SK-N-SH (cell line): ENCODE results near the gene CHST9. TPM values are rescaled to one million over a fixed set of nuclear protein-coding genes. Genes with fewer than 3 reads are reported as not detected.

Experiments used
- CTCF ChIA-PET: fragments of 300-600, 350-600 bp; formaldehyde crosslinking; extraction: SDS; loops from one replicate; lab custom pipeline; 2021; lab: Yijun Ruan, JAX
- POLR2A ChIA-PET: fragments of 350-600 bp; sonication (Branson Sonifier 250); formaldehyde crosslinking; extraction: SDS; loops from one replicate; lab custom pipeline; 2020; ENCODE audit warnings: antibody characterized with exemption, inconsistent platforms; lab: Yijun Ruan, JAX
- DNase-seq: peaks from one replicate; pipeline ENCODE4 v3.0.0; 2012
- H2AFZ ChIP-seq: fragments of 200-600 bp; sonication (generic); 2 replicates; pipeline ENCODE4 v1.8.1; 2016; ENCODE audit warnings: antibody characterized with exemption, mild to moderate bottlenecking, low read depth
- H3F3A ChIP-seq: fragments of 200-600 bp; sonication (generic); replicated peaks from 2 replicates; pipeline ENCODE3; 2016; ENCODE audit warnings: antibody characterized with exemption, mild to moderate bottlenecking; ENCODE audit not compliant: insufficient read depth
- H3K27ac ChIP-seq, 2 experiments: fragments of 200-500 bp in 1 of 2; fragments of 200-600 bp in 1 of 2; sonication (Bioruptor generic) in 1 of 2; sonication (generic), shearing (Covaris generic) in 1 of 2; 2 replicates each; pipeline versions ENCODE4 v1.5.1 to v1.6.1; 2014 to 2016; ENCODE audit warnings: low read depth in 2 of 2, inconsistent platforms in 1 of 2, low read length in 1 of 2, mild to moderate bottlenecking in 1 of 2, mixed read lengths in 1 of 2
- H3K27me3 ChIP-seq: fragments of 200-600 bp; sonication (generic), shearing (Covaris generic); 2 replicates; pipeline ENCODE4 v1.6.1; 2016; ENCODE audit warnings: mixed run types; ENCODE audit not compliant: insufficient read depth
- H3K36me3 ChIP-seq, 2 experiments: fragments of 200-500 bp in 1 of 2; fragments of 200-600 bp in 1 of 2; sonication (Bioruptor generic) in 1 of 2; sonication (generic) in 1 of 2; replicated peaks in 1 of 2; 2 replicates each; pipeline versions ENCODE3 to v1.5.1; 2014 to 2016; ENCODE audit warnings: low read length in 1 of 2, mild to moderate bottlenecking in 1 of 2; ENCODE audit not compliant: insufficient read depth in 2 of 2, control insufficient read depth in 1 of 2
- H3K4me1 ChIP-seq, 2 experiments: fragments of 200-500 bp in 1 of 2; fragments of 200-600 bp in 1 of 2; sonication (Bioruptor generic) in 1 of 2; sonication (generic), shearing (Covaris generic) in 1 of 2; 2 replicates each; pipeline versions ENCODE4 v1.5.1 to v1.6.1; 2014 to 2016; ENCODE audit warnings: low read depth in 1 of 2, low read length in 1 of 2, mixed run types in 1 of 2; ENCODE audit not compliant: insufficient read depth in 2 of 2, control insufficient read depth in 1 of 2
- H3K4me2 ChIP-seq: fragments of 200-600 bp; sonication (generic), shearing (Covaris generic); 2 replicates; pipeline ENCODE4 v1.6.1; 2017; ENCODE audit warnings: mixed run types
- H3K4me3 ChIP-seq, 2 experiments: fragments of 200-500 bp in 1 of 2; fragments of 200-600 bp in 1 of 2; sonication (Bioruptor generic) in 1 of 2; sonication (generic), shearing (Covaris generic) in 1 of 2; 2 replicates each; pipeline versions ENCODE4 v1.5.1 to v1.8.1; 2014 to 2016; ENCODE audit warnings: low read depth in 2 of 2, inconsistent platforms in 1 of 2, low read length in 1 of 2, mild to moderate bottlenecking in 1 of 2, mixed read lengths in 1 of 2, moderate library complexity in 1 of 2
- H3K79me2 ChIP-seq: fragments of 200-600 bp; sonication (generic); 2 replicates; pipeline ENCODE4 v1.8.1; 2017; ENCODE audit warnings: mild to moderate bottlenecking; ENCODE audit not compliant: insufficient read depth
- H3K9ac ChIP-seq: fragments of 200-600 bp; sonication (generic); 2 replicates; pipeline ENCODE4 v1.6.1; 2017; ENCODE audit warnings: mixed run types
- H3K9me2 ChIP-seq: fragments of 200-600 bp; sonication (generic); 2 replicates; pipeline ENCODE4 v1.6.1; 2017; ENCODE audit warnings: mixed run types
- H3K9me3 ChIP-seq: fragments of 200-600 bp; sonication (generic); 2 replicates; pipeline ENCODE4 v1.6.1; 2017; ENCODE audit warnings: mixed run types, mild to moderate bottlenecking, moderate library complexity
- H4K20me1 ChIP-seq: fragments of 200-600 bp; sonication (generic); 2 replicates; pipeline ENCODE4 v1.6.1; 2017; ENCODE audit warnings: mild to moderate bottlenecking, mixed run types; ENCODE audit not compliant: insufficient read depth
- CHD2 ChIP-seq: fragments of 150-350 bp; IDR thresholded peaks from 2 replicates; pipeline ENCODE4 v1.6.1; 2018; ENCODE audit warnings: low read length; ENCODE audit not compliant: partially characterized antibody
- CTCF ChIP-seq: fragments of 200-600 bp; sonication (generic); IDR thresholded peaks from 2 replicates; pipeline ENCODE4 v1.6.1; 2017; ENCODE audit warnings: antibody characterized with exemption, mild to moderate bottlenecking, moderate library complexity
- FOXJ3 ChIP-seq: sonication (generic); formaldehyde crosslinking; IDR thresholded peaks from 2 replicates; pipeline ENCODE4 v1.5.1; 2020; ENCODE audit warnings: mild to moderate bottlenecking, missing genetic modification reagents
- FOXM1 ChIP-seq: IDR thresholded peaks from 2 replicates; pipeline ENCODE4 v1.4.0; 2012; ENCODE audit warnings: low read depth, mild to moderate bottlenecking
- GATA2 ChIP-seq: sonication (generic); formaldehyde crosslinking; IDR thresholded peaks from 2 replicates; pipeline ENCODE4 v1.5.0; 2020; ENCODE audit warnings: mild to moderate bottlenecking, missing genetic modification reagents
- JUND ChIP-seq: IDR thresholded peaks from 2 replicates; pipeline ENCODE4 v1.4.0; 2012
- MXI1 ChIP-seq: IDR thresholded peaks from 2 replicates; pipeline ENCODE4 v1.6.1; 2012; ENCODE audit warnings: mild to moderate bottlenecking, low read depth, low read length, improper control_type of control experiment
- NRF1 ChIP-seq: IDR thresholded peaks from 2 replicates; pipeline ENCODE4 v1.6.1; 2012; ENCODE audit warnings: low read depth, mild to moderate bottlenecking, low read length
- POLR2AphosphoS5 ChIP-seq: IDR thresholded peaks from 2 replicates; pipeline ENCODE4 v1.6.1; 2012; ENCODE audit warnings: low read depth, low read length
- RCOR1 ChIP-seq: fragments of 150-350 bp; IDR thresholded peaks from 2 replicates; pipeline ENCODE4 v1.6.1; 2017; ENCODE audit warnings: antibody characterized with exemption, low read length
- REST ChIP-seq: IDR thresholded peaks from 2 replicates; pipeline ENCODE4 v1.6.1; 2012; ENCODE audit warnings: mild to moderate bottlenecking, low read depth, low read length, moderate library complexity
- RFX5 ChIP-seq: IDR thresholded peaks from 2 replicates; pipeline ENCODE4 v1.6.1; 2012; ENCODE audit warnings: mild to moderate bottlenecking, improper control_type of control experiment, low read length
- RXRA ChIP-seq: IDR thresholded peaks from 2 replicates; pipeline ENCODE4 v1.4.0; 2012; ENCODE audit warnings: low read depth, mild to moderate bottlenecking, borderline replicate concordance
- SMC3 ChIP-seq: IDR thresholded peaks from 2 replicates; pipeline ENCODE4 v1.6.1; 2012; ENCODE audit warnings: low read depth, low read length, improper control_type of control experiment
- TCF12 ChIP-seq: IDR thresholded peaks from 2 replicates; pipeline ENCODE4 v1.4.0; 2012
- USF1 ChIP-seq: IDR thresholded peaks from 2 replicates; pipeline ENCODE4 v1.4.0; 2012; ENCODE audit warnings: low read depth, borderline replicate concordance
- ZBTB33 ChIP-seq: IDR thresholded peaks from 2 replicates; pipeline ENCODE4 v1.4.0; 2012; ENCODE audit warnings: low read depth, borderline replicate concordance
- WGBS: methylation state at CpG from one replicate; pipeline ENCODE4 v1.1.6; 2017; ENCODE audit warnings: low lambda C conversion rate; 5-methylcytosine and 5-hydroxymethylcytosine counted together
- polyA plus RNA-seq, 3 experiments: library from polyadenylated mRNA; depleted of rRNA; stranded (reverse); fragments of >200 nt; gene quantifications; 2 replicates each; pipeline ENCODE4 v1.2.3, GENCODE V29; 2012

The CHST9 gene
- polyA plus RNA-seq, 1 of the 3 experiments (the other 2 are of a cell fraction): not detected

GRCh38 chr18:27057519-27058234 lies 127.4 kb downstream of the CHST9 start:
- DNase-seq: no peak
- Histone ChIP-seq H3K4me3 (no peak overlapping the region), H2AFZ (no peak overlapping the region), H3K36me3 (no peaks in the 10 kb centered on the region), H3K27ac (no peak overlapping the region), H3K27me3 (no peaks in the 10 kb centered on the region)
- no peak for TF ChIP-seq MXI1
- TF ChIP-seq RCOR1: no peak
- no peak for TF ChIP-seq USF1
- no peak for TF ChIP-seq CHD2
- no peak for TF ChIP-seq RFX5
- no peak for TF ChIP-seq ZBTB33
- TF ChIP-seq JUND: no peak
- TF ChIP-seq NRF1: no peak
- TF ChIP-seq FOXJ3 (CRISPR knock-in tag): no peak
- no peak for TF ChIP-seq FOXM1
- TF ChIP-seq GATA2 (CRISPR knock-in tag): no peak
- no peak for TF ChIP-seq REST
- no peak for TF ChIP-seq SMC3
- TF ChIP-seq RXRA: no peak
- no peak for TF ChIP-seq POLR2AphosphoS5
- no peak for TF ChIP-seq CTCF
- no peak for TF ChIP-seq TCF12
- TF ChIP-seq, all 33 proteins: peak for 0
- Histone ChIP-seq H3K4me2 (no peak overlapping the region), H3F3A (no peaks in the 10 kb centered on the region), H3K4me1 (no peaks in the 10 kb centered on the region), H3K9me2 (no peaks in the 10 kb centered on the region), H3K9me3 (no peaks in the 10 kb centered on the region), H4K20me1 (no peaks in the 10 kb centered on the region), H3K9ac (no peak overlapping the region), H3K79me2 (no peaks in the 10 kb centered on the region)
- POLR2A ChIA-PET: no interaction called here
- 26% methylated on average over 10 of the region's 11 CpGs for WGBS
- CTCF ChIA-PET: no interaction called here
